ENCODE measurements around the gene MALRD1. TPM values are rescaled to one million over a fixed set of nuclear protein-coding genes. Genes with fewer than 3 reads are reported as not detected.
"Not testable (repeated sequence)": the region's sequence is repeated elsewhere in the genome, so short reads cannot be mapped to it uniquely, and the experiment has no call there.

The MALRD1 gene
- total RNA-seq, 4 donors from 2014 or later = 0.50 to 2.8 (median 1.6) TPM

DNA sequence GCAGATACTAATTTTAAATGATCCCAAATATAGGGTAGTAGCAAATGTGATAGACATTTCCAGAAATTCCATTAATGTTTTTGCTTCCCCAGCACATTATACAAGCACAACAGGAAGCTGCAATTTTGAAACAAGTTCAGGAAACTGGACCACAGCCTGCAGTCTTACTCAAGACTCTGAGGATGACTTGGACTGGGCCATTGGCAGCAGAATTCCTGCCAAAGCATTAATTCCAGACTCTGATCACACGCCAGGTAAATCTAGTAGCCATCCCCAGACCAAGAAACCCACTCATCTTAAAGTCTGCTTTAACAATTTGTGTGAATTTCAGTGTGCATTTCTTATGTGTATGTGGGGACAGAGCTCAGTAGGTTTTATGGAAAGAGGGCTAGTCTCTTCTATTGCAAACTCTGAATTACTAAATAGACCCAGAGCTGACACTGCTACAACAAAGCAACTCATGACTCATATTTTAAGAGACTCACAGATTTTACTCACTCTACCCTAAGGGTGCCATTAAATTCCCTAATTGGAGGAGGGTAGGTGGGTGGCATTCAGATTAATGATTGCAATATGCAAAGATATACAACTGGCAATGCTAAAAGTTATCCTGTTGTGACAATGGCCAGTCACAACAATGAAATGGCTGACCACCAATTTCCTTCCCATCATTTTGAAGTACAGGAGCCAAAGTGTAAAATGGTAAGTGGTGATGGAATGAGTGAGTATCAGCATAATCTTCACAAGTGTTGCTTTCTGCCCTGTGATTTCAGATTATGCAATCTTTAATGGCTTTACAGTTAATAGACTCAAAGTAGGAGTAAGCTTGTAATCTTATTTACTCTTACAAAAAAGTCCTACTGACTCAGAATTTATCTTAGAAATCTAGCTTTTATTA lies 450.0 kb downstream of the MALRD1 start:
- TF ChIP-seq EP300 (IDR thresholded peaks at IDR 0.05) = no peak
- no peak for TF ChIP-seq POLR2AphosphoS5 (IDR thresholded peaks at IDR 0.05)
- TF ChIP-seq POLR2A (IDR thresholded peaks at IDR 0.05) = no peak
- no peak for TF ChIP-seq CTCF (IDR thresholded peaks at IDR 0.05)
- H3K9me3 ChIP-seq = no peaks in the 10 kb centered on the region
- H3K4me1 ChIP-seq = peaks cover 0 to 14% (median 0%) of the 10 kb centered on the region in 3 donors
- ATAC-seq = peak; percentile 77
- H3K4me3 ChIP-seq = no peak overlapping the region
- no peaks in the 10 kb centered on the region for H3K36me3 ChIP-seq
- H3K27me3 ChIP-seq = no peaks in the 10 kb centered on the region
- H3K27ac ChIP-seq = no peak overlapping the region
- 60 to 80% methylated on average over 1 of the region's 1 CpG for WGBS, 2 donors (ENCODE audit: low coverage in 1 of 2)

DNA sequence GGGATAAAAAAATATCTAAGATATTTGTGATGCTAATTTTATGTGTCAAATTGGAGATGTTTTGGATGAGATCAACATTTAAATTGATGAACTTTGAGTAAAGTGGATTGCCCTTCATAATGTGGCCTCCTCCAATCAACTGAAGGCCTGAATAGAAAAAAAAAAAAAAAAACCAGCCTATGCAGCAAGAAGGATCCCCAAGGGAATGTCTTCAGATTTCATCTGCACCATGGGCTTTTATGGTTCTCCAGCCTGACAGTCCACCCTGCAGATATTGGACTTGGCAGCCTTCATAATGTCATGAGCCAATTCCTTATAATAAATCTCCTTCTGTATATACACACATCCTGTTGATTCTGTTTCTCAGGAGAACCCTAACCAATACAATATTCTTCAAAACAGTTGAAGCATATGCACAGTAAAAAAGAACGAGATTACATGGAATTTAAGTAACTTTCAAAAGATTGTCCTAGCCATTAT lies 450.7 kb downstream of the MALRD1 start:
- Histone ChIP-seq H3K36me3 (no peaks in the 10 kb centered on the region), H3K27me3 (no peaks in the 10 kb centered on the region), H3K4me3 (no peak overlapping the region), H3K9me3 (no peaks in the 10 kb centered on the region), H3K4me1 (peaks cover 0 to 14% (median 0%) of the 10 kb centered on the region in 3 donors), H3K27ac (no peak overlapping the region)
- WGBS, 2 donors (ENCODE audit: low coverage in 1 of 2) = 67 to 81% methylated on average over 1 of the region's 1 CpG
- TF ChIP-seq POLR2AphosphoS5 (IDR thresholded peaks at IDR 0.05) = no peak
- no peak for TF ChIP-seq CTCF (IDR thresholded peaks at IDR 0.05)
- no peak for ATAC-seq

- Histone ChIP-seq H3K4me1 (peaks cover 0 to 14% (median 0%) of the 10 kb centered on the region in 3 donors), H3K4me3 (no peak overlapping the region), H3K9me3 (no peaks in the 10 kb centered on the region), H3K27me3 (no peaks in the 10 kb centered on the region), H3K36me3 (no peaks in the 10 kb centered on the region), H3K27ac (peak overlapping the region in 1 of 4 donors; percentile 4)
- peak; percentile 45 for ATAC-seq
- TF ChIP-seq POLR2A (IDR thresholded peaks at IDR 0.05) = no peak
- TF ChIP-seq CTCF (IDR thresholded peaks at IDR 0.05) = no peak
- no peak for TF ChIP-seq EP300 (IDR thresholded peaks at IDR 0.05)
- no peak for TF ChIP-seq POLR2AphosphoS5 (IDR thresholded peaks at IDR 0.05)
- 57% methylated on average over 1 of the region's 1 CpG; no CpG with 5 or more reads in 1 of the 2 donors for WGBS, 2 donors (ENCODE audit: low coverage in 1 of 2)
These were observed 452.4 kb downstream of the MALRD1 start for GRCh38 chr10:19500959-19501358.

GRCh38 chr10:19505320-19506312 lies 457.0 kb downstream of the MALRD1 start:
- Histone ChIP-seq H3K4me1 (peaks cover 0 to 7% (median 0%) of the 10 kb centered on the region in 3 donors), H3K4me3 (no peak overlapping the region), H3K27me3 (no peaks in the 10 kb centered on the region), H3K9me3 (no peaks in the 10 kb centered on the region), H3K27ac (no peak overlapping the region), H3K36me3 (no peaks in the 10 kb centered on the region)
- no peak for TF ChIP-seq POLR2A (IDR thresholded peaks at IDR 0.05)
- no peak for TF ChIP-seq CTCF (IDR thresholded peaks at IDR 0.05)
- no peak for TF ChIP-seq POLR2AphosphoS5 (IDR thresholded peaks at IDR 0.05)
- 84 to 90% methylated on average over 5 to 6 of the region's 6 CpGs for WGBS, 2 donors (ENCODE audit: low coverage in 1 of 2)
- ATAC-seq = no peak

GRCh38 chr10:19510005-19510732 lies 461.6 kb downstream of the MALRD1 start:
- WGBS, 2 donors (ENCODE audit: low coverage in 1 of 2) = 72 to 90% methylated on average over 2 to 4 of the region's 8 CpGs
- not testable (repeated sequence) for H3K4me1 ChIP-seq, H3K27ac ChIP-seq, H3K4me3 ChIP-seq, H3K36me3 ChIP-seq, H3K9me3 ChIP-seq, H3K27me3 ChIP-seq, ATAC-seq
